AG09319 (cell line): ENCODE data around the gene RPS21.

Source experiments
- DNase-seq: peaks from one replicate; pipeline ENCODE4 v3.0.0-alpha.2; 2010; ENCODE audit warnings: low read depth; ENCODE audit errors: extremely low read depth
- CTCF ChIP-seq: IDR thresholded peaks from 2 replicates; pipeline ENCODE4 v1.5.1; 2011; ENCODE audit warnings: low read depth, mild to moderate bottlenecking, inconsistent platforms, low read length, moderate library complexity

The RPS21 gene

DNA sequence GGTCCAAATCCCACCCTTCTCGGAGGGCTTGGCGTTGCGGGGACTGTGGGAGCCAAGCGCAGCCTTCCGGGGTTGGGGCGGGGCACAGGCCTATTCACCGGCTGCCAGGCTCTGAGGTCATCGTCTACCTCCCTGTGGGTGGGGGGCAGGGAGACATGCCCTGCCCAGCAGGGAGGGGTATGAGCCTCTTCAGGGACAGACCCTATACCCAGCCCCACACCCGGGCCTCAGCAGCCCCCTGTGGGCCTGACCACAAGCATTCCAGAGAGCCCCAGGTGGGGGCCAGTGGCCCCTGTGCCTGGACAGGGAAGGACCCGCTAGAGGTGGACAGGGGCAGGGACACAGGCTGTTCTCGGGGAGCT lies 31.4 kb upstream of the RPS21 start:
- no peak for TF ChIP-seq CTCF

DNA sequence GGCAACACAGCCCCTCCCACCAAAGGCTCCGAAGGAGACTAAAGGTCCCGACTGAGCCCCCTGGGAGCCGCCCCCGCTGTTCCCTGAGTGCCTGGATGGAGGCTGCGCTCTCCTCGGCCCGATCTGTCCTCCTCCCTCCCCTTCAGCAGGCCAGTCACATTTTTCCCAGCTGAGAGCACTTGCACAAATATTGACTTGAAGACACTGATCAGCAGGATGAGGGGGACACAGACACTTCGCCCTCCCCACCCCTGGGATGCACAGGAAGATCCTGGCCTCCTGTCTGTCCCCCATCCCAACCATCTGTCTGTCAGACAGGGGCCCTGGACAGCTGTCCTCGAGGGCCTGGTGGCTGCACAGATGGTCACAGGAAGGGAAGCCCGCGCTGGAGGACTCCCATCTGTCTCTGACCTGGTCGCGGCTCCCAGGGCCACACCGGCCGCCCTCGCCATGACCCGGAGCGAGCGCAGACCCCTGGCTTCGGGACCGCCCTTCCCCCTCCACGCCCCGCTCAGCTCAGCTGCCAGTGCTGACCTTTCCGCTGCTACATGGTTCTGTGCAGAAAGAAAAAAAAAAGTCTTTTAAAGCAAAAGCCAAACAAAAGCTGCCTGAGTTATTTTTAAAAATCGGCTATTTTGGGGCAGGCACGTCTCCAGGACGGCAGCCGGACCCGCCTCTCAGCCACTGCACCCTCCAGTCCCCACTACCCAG lies 30.9 kb upstream of the RPS21 start:
- DNase-seq, result no peak

More for the DNA sequence above, 31.4 kb upstream of the RPS21 start:
- DNase-seq, result no peak

DNA sequence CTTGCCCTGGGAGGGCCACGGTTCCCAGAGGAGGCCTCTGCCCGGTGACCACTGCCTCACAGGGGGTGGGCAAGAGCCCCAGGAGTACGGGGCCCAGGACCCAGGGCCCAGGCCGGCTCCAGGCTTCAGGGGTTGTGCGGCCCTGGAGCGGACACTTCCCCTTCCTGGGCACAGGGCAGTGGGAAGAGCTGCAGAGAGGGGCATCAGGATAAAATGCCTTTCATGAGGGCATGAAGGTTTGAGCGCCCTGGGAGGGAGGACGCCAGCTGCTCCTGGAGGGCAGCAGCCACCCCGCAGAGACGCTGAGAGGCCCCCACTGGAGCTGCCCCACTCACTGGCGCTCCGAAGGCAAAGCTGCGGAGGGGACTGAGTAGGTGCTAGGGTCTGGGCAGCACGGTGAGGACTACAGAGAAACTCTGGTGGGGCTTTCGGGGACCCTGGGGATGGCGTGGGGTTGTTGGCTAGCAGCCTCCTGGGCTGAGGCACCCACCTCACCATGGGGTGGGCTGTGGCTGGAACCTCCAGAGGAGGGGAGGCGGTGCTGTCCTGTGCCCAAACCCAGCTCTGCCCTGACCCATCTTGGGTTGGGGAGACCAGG lies 30.2 kb upstream of the RPS21 start:
- TF ChIP-seq CTCF, result no peak
- DNase-seq, result no peak

More for the DNA sequence above, 30.9 kb upstream of the RPS21 start:
- TF ChIP-seq CTCF, result no peak

- no peak for DNase-seq
- TF ChIP-seq CTCF, result no peak
These were observed 29.7 kb upstream of the RPS21 start for GRCh38 chr20:62357187-62357667.

- TF ChIP-seq CTCF, result no peak
- DNase-seq, result no peak
These were observed 29.2 kb upstream of the RPS21 start for GRCh38 chr20:62357681-62358080.

DNA sequence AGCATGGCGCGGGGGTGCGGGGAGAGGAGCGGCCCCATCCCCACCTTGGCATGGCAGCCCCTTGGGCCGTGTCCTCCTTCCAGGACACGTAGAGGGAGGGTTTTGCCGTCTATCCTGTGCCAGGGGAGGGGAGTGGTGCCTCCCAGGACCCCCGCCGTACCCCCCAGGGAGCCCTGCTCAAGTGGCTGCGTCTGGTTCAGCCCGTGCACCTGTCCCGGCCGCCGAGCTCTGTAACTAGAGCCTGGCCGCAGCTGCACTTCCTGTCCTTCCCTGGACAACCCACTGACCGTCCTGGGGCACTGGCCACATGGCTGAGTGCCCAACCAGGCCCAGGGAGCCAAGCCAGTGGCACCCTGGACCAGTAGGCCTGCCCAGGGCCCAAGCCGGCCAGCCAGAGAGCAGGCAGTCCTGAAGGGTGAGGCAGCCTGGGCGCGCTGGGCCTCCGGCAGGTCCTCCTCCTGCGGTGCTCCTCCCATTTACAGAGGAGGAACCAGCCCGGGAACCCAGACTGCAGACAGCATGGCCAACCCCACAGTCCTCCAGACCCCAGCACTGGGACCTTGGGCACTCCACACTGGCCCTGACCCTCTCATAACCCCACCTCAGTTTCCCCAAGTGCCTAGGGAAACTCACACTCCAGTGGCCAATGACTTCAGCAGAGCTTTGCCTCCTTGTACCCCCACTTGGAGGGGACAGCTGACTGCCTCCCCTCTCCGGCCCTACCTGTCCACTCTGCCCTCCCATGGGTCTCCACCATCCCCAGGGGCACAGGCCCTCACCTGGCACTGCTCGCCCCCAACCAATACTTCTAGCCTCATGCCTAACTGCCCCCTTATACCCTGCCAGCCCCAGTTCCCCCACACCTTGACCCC lies 28.5 kb upstream of the RPS21 start:
- no peak for DNase-seq
- TF ChIP-seq CTCF, result no peak
